Stomach (tissue), 9 donors: ENCODE results near the gene OR11L1. TPM values are rescaled to one million over a fixed set of nuclear protein-coding genes. Genes with fewer than 3 reads are reported as not detected.

Experiments
- DNase-seq, 2 donors: peaks; one replicate each; pipeline versions ENCODE4 v3.0.0 to v3.0.0-alpha.2; 2013 to 2019
- H3K27ac ChIP-seq, 5 donors: fragments of 200-600 bp in 4 of 5; sonication (generic) in 4 of 5; one replicate each; pipeline ENCODE4 v1.5.1; 2013 to 2019; ENCODE audit warnings: mild to moderate bottlenecking in 1 of 5, moderate library complexity in 1 of 5
- H3K27me3 ChIP-seq, 3 donors: fragments of 200-600 bp; sonication (generic); one replicate each; pipeline ENCODE4 v1.5.1; 2017 to 2019; ENCODE audit warnings: mixed run types in 1 of 3
- H3K36me3 ChIP-seq, 4 donors: fragments of 200-600 bp; sonication (generic); 1 replicate in 3 of 4; 2 replicates in 1 of 4; pipeline ENCODE4 v1.5.1; 2016 to 2019
- H3K4me1 ChIP-seq, 4 donors: fragments of 200-600 bp; sonication (generic); one replicate each; pipeline ENCODE4 v1.5.1; 2016 to 2019
- H3K4me3 ChIP-seq, 4 donors: fragments of 200-600 bp; sonication (generic) in 3 of 4; one replicate each; pipeline ENCODE4 v1.5.1; 2016 to 2019; ENCODE audit warnings: mild to moderate bottlenecking in 1 of 4
- H3K9me3 ChIP-seq, 4 donors: fragments of 200-600 bp; sonication (generic); one replicate each; pipeline ENCODE4 v1.5.1; 2016 to 2019
- CTCF ChIP-seq, 7 experiments: fragments of 450-650 bp in 4 of 7; fragments of 200-600 bp in 3 of 7; sonication (generic) in 3 of 7; IDR thresholded peaks; one replicate each; pipeline ENCODE4 v1.5.1; 2016 to 2019; ENCODE audit warnings: antibody characterized with exemption in 7 of 7, control low read depth in 2 of 7, mild to moderate bottlenecking in 1 of 7
- EP300 ChIP-seq: sonication (generic); formaldehyde crosslinking; IDR thresholded peaks from one replicate; pipeline ENCODE4 v1.6.1; 2017; ENCODE audit warnings: antibody characterized with exemption
- POLR2A ChIP-seq, 4 donors: fragments of 450-650 bp; IDR thresholded peaks; one replicate each; pipeline ENCODE4 v1.6.1; 2016; ENCODE audit warnings: antibody characterized with exemption in 4 of 4, control low read depth in 2 of 4, mild to moderate bottlenecking in 1 of 4, moderate library complexity in 1 of 4
- POLR2AphosphoS5 ChIP-seq, 3 donors: sonication (generic); formaldehyde crosslinking; IDR thresholded peaks; one replicate each; pipeline ENCODE4 v1.6.1; 2016; ENCODE audit warnings: antibody characterized with exemption in 3 of 3
- WGBS, 5 donors: extraction: QIAGEN DNeasy Blood & Tissue Kit in 3 of 5; methylation state at CpG; one replicate each; pipeline versions ENCODE4 v1.1.5 to v1.1.7; 2013 to 2018; 5-methylcytosine and 5-hydroxymethylcytosine counted together
- intact Hi-C: fragments of 100-400 bp; cut with DNase I; formaldehyde crosslinking; loops from one replicate; pipeline ENCODE4 v1.15.1; 2023; ENCODE audit warnings: low total_unique reads
- polyA plus RNA-seq, 3 donors: library from polyadenylated mRNA; stranded (reverse); fragments of 200-250 nt; gene quantifications; one replicate each; pipeline ENCODE4 v1.2.3, GENCODE V29; 2013
- total RNA-seq, 5 donors: library from RNA; depleted of rRNA; stranded (reverse); fragments of >200 nt; gene quantifications; one replicate each; pipeline versions ENCODE4 v1.1.0 to v1.2.3, GENCODE V29; 2014 to 2016
- donor health status: healthy with polysubstance abuse.
- donor health status: Bipolar disorder and iron deficiency.
- donor health status: healthy.

Gene OR11L1
- total and polyA plus RNA-seq, 8 donors: not detected

- TF ChIP-seq POLR2A (IDR thresholded peaks at IDR 0.05) (no peak), EP300 (no peak), POLR2AphosphoS5 (IDR thresholded peaks at IDR 0.05) (no peak), CTCF (IDR thresholded peaks at IDR 0.05) (no peak)
- DNase-seq: no peak
- no peaks in the 10 kb centered on the region for H3K4me1 ChIP-seq
- H3K27me3 ChIP-seq: peaks cover 0 to 8% (median 0%) of the 10 kb centered on the region in 3 donors
- H3K27ac ChIP-seq: no peak overlapping the region
- 85 to 91% (median 89%) methylated on average over 17 of the region's 17 CpGs for WGBS, 5 donors
- H3K36me3 ChIP-seq: peaks cover 0 to 58% (median 0%) of the 10 kb centered on the region in 4 donors
- intact Hi-C loops: no loop called here
- H3K4me3 ChIP-seq: no peak overlapping the region
- peaks cover 0 to 16% (median 0%) of the 10 kb centered on the region in 4 donors for H3K9me3 ChIP-seq
These were observed 22.9 kb upstream of the OR11L1 start for GRCh38 chr1:247864644-247865043.

- peaks cover 0 to 20% (median 2%) of the 10 kb centered on the region in 3 donors for H3K27me3 ChIP-seq
- no peak for DNase-seq
- WGBS, 5 donors: 60 to 71% (median 66%) methylated on average over 4 of the region's 4 CpGs
- H3K36me3 ChIP-seq: peaks cover 0 to 39% (median 0%) of the 10 kb centered on the region in 4 donors
- peaks cover 0 to 5% (median 2%) of the 10 kb centered on the region in 4 donors for H3K4me1 ChIP-seq
- intact Hi-C loops: no loop called here
- TF ChIP-seq CTCF (IDR thresholded peaks at IDR 0.05) (no peak), POLR2A (IDR thresholded peaks at IDR 0.05) (no peak), EP300 (no peak), POLR2AphosphoS5 (IDR thresholded peaks at IDR 0.05) (no peak)
- no peak overlapping the region for H3K4me3 ChIP-seq
- no peak overlapping the region for H3K27ac ChIP-seq
- H3K9me3 ChIP-seq: peaks cover 0 to 6% (median 2%) of the 10 kb centered on the region in 4 donors
These were observed 21.1 kb upstream of the OR11L1 start for GRCh38 chr1:247862756-247863155.

GRCh38 chr1:247857985-247858619 lies 16.4 kb upstream of the OR11L1 start:
- Histone ChIP-seq H3K9me3 (peaks cover 0 to 14% (median 6%) of the 10 kb centered on the region in 4 donors), H3K36me3 (peaks cover 0 to 11% (median 0%) of the 10 kb centered on the region in 4 donors), H3K4me3 (peak overlapping the region; percentile 31 to 80 (median 39)), H3K27me3 (peaks cover 0 to 47% (median 10%) of the 10 kb centered on the region in 3 donors), H3K27ac (peak overlapping the region in 1 of 5 donors; percentile 82), H3K4me1 (peaks cover 0 to 14% (median 8%) of the 10 kb centered on the region in 4 donors)
- 40 to 44% (median 44%) methylated on average over 15 of the region's 15 CpGs for WGBS, 5 donors
- TF ChIP-seq POLR2A (IDR thresholded peaks at IDR 0.05) (no peak), EP300 (no peak), CTCF (IDR thresholded peaks at IDR 0.05) (no peak), POLR2AphosphoS5 (IDR thresholded peaks at IDR 0.05) (no peak)
- no peak for DNase-seq
- intact Hi-C loops: no loop called here

- Histone ChIP-seq H3K9me3 (peaks cover 0 to 16% (median 7%) of the 10 kb centered on the region in 4 donors), H3K4me1 (peaks cover 0 to 14% (median 8%) of the 10 kb centered on the region in 4 donors), H3K27me3 (peaks cover 0 to 48% (median 10%) of the 10 kb centered on the region in 3 donors), H3K4me3 (peak within 1 kb of the TSS; percentile 31 to 80 (median 39)), H3K36me3 (peaks cover 0 to 8% (median 0%) of the 10 kb centered on the region in 4 donors), H3K27ac (peak within 1 kb of the TSS in 1 of 5 donors; percentile 82)
- TF ChIP-seq POLR2A (IDR thresholded peaks at IDR 0.05) (no peak), POLR2AphosphoS5 (IDR thresholded peaks at IDR 0.05) (no peak), CTCF (IDR thresholded peaks at IDR 0.05) (peak in 1 of 7 experiments; percentile 48)
- intact Hi-C loops: no loop called here
- 4 to 9% (median 6%) methylated on average over 26 to 109 of the region's 109 CpGs for WGBS, 5 donors
- DNase-seq: peak; percentile 69 to 71
These were observed 15.6 kb upstream of the OR11L1 start, which contains the start of gene TRIM58 for GRCh38 chr1:247857069-247857984. TRIM58 (plus strand) TSS chr1:247857187; CDS start chr1:247857247, 60 bp downstream.
